HepG2 (cell line): ENCODE measurements around the gene ABCD1.
A peak's percentile ranks its signal among the peaks of the same experiment; 100 is the strongest.

ENCODE experiments used
- FOXK2 ChIP-seq: fragments of 450-650 bp; IDR thresholded peaks from 2 replicates; pipeline ENCODE4 v1.6.1; 2016
- JUNB ChIP-seq: sonication (generic); formaldehyde crosslinking; IDR thresholded peaks from 2 replicates; pipeline ENCODE4 v1.8.0; 2022; ENCODE audit warnings: missing genetic modification reagents, mild to moderate bottlenecking, borderline replicate concordance
- KDM3A ChIP-seq: IDR thresholded peaks from 2 replicates; pipeline ENCODE4 v1.6.1; 2018; ENCODE audit warnings: low read depth, missing compliant biosample characterization
- POLR2AphosphoS5 ChIP-seq: IDR thresholded peaks from 2 replicates; pipeline ENCODE4 v1.6.1; 2012; ENCODE audit warnings: low read depth, low read length
- SP1 ChIP-seq, 2 experiments: fragments of 450-650 bp in 1 of 2; sonication (generic) in 1 of 2; formaldehyde crosslinking in 1 of 2; IDR thresholded peaks; 2 replicates each; pipeline versions ENCODE4 v1.4.0 to v1.6.1; 2016 to 2020; ENCODE audit warnings: missing genetic modification reagents in 1 of 2
- SRF ChIP-seq: IDR thresholded peaks from 2 replicates; pipeline ENCODE4 v1.6.1; 2011; ENCODE audit warnings: mild to moderate bottlenecking, low read depth, low read length, moderate library complexity
- TOE1 ChIP-seq: sonication (generic); formaldehyde crosslinking; IDR thresholded peaks from 2 replicates; pipeline ENCODE4 v1.4.0; 2020; ENCODE audit warnings: mild to moderate bottlenecking, missing genetic modification reagents
- ZFP36 ChIP-seq: fragments of 150-350 bp; IDR thresholded peaks from 2 replicates; pipeline ENCODE4 v1.6.1; 2018; ENCODE audit warnings: borderline replicate concordance, low read length, low read depth; ENCODE audit not compliant: partially characterized antibody
- ZNF317 ChIP-seq: sonication (generic); formaldehyde crosslinking; IDR thresholded peaks from 2 replicates; pipeline ENCODE4 v1.5.0; 2020; ENCODE audit warnings: mild to moderate bottlenecking, missing genetic modification reagents
- ZNF530 ChIP-seq: sonication (generic); formaldehyde crosslinking; IDR thresholded peaks from 2 replicates; pipeline ENCODE4 v1.5.0; 2020; ENCODE audit warnings: low read depth, mild to moderate bottlenecking, missing genetic modification reagents
- ZNF703 ChIP-seq: sonication (generic); formaldehyde crosslinking; IDR thresholded peaks from 2 replicates; pipeline ENCODE4 v1.5.1; 2020; ENCODE audit warnings: missing genetic modification reagents, mild to moderate bottlenecking, moderate library complexity, borderline replicate concordance
- ZNF792 ChIP-seq: IDR thresholded peaks from 2 replicates; pipeline ENCODE4 v1.6.1; 2016
- TF ChIP-seq, protein P1 (sequence below): sonication (generic); formaldehyde crosslinking; IDR thresholded peaks from 2 replicates; pipeline ENCODE4 v1.5.0; 2020; ENCODE audit warnings: mild to moderate bottlenecking, missing genetic modification reagents, moderate library complexity
- TF ChIP-seq, protein P2 (sequence below): sonication (generic); formaldehyde crosslinking; IDR thresholded peaks from 2 replicates; pipeline ENCODE4 v1.5.0; 2020; ENCODE audit warnings: missing genetic modification reagents

DNA sequence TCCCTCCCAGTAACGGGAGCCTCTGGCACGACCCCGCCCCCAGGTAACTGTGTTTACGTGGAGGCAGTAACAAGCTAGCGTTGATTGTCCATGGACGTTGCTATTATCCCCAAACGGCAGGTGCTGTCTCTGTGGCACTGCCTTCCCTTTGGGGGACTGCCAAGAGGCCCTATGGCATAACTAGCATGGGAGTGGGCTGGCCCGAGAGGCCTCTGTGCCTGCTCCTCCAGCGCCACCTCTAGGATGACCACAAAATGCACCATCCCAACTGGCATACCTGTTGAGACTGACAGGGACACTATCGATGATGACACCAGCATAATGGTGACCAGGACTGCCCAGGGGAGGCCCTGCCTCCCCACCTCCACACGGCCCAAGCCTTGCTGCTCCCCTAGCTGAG, 57.7 kb downstream of the ABCD1 start:
- no peak for TF ChIP-seq TOE1 (CRISPR knock-in tag)
- TF ChIP-seq, protein P1, sequence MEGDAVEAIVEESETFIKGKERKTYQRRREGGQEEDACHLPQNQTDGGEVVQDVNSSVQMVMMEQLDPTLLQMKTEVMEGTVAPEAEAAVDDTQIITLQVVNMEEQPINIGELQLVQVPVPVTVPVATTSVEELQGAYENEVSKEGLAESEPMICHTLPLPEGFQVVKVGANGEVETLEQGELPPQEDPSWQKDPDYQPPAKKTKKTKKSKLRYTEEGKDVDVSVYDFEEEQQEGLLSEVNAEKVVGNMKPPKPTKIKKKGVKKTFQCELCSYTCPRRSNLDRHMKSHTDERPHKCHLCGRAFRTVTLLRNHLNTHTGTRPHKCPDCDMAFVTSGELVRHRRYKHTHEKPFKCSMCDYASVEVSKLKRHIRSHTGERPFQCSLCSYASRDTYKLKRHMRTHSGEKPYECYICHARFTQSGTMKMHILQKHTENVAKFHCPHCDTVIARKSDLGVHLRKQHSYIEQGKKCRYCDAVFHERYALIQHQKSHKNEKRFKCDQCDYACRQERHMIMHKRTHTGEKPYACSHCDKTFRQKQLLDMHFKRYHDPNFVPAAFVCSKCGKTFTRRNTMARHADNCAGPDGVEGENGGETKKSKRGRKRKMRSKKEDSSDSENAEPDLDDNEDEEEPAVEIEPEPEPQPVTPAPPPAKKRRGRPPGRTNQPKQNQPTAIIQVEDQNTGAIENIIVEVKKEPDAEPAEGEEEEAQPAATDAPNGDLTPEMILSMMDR (CRISPR knock-in tag) = peak; percentile 49
- no peak for TF ChIP-seq FOXK2
- TF ChIP-seq ZNF530 (CRISPR knock-in tag) = no peak
- no peak for TF ChIP-seq ZFP36
- no peak for TF ChIP-seq ZNF317 (CRISPR knock-in tag)
- TF ChIP-seq POLR2AphosphoS5 = no peak
- no peak for TF ChIP-seq KDM3A (CRISPR knock-in tag)
- TF ChIP-seq SRF = no peak
- no peak for TF ChIP-seq ZNF792 (CRISPR knock-in tag)
- TF ChIP-seq, protein P2, sequence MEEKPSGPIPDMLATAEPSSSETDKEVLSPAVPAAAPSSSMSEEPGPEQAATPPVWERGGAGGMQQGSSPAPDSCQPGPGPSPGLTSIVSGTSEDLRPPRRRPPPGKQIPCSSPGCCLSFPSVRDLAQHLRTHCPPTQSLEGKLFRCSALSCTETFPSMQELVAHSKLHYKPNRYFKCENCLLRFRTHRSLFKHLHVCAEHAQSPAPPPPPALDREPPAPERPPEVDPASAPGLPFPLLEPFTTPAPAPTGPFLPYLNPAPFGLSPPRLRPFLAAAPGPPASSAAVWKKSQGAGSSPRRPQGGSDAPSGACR (CRISPR knock-in tag) = no peak
- TF ChIP-seq JUNB (CRISPR knock-in tag) = no peak
- TF ChIP-seq ZNF703 (CRISPR knock-in tag) = no peak
- no peak for TF ChIP-seq SP1 (IDR thresholded peaks at IDR 0.05)
- TF ChIP-seq SP1 (CRISPR knock-in tag; IDR thresholded peaks at IDR 0.05) = no peak
